SK-N-SH treated with all-trans-retinoic acid at 6 μM for 48 hours (cell line): Measurements from ENCODE around the gene RHOC.

Source experiments
- ATAC-seq: fragments of 200-7000 bp; cut with Tn5 transposase; 3 replicates; pipeline ENCODE4 v1.9.1; 2020; ENCODE audit warnings: mild to moderate bottlenecking, moderate library complexity
- ARNTL ChIP-seq: fragments of 450-650 bp; formaldehyde crosslinking; IDR thresholded peaks from 2 replicates; pipeline ENCODE4 v1.5.0; 2020; ENCODE audit warnings: low read depth, mild to moderate bottlenecking, moderate library complexity, borderline replicate concordance
- BACH2 ChIP-seq: fragments of 250-450 bp; sonication (Bioruptor Pico); IDR thresholded peaks from 2 replicates; pipeline ENCODE4 v1.9.0; 2021; ENCODE audit warnings: mild to moderate bottlenecking, borderline replicate concordance
- CSDC2 ChIP-seq: fragments of 250-450 bp; sonication (Bioruptor Pico); IDR thresholded peaks from 2 replicates; pipeline ENCODE4 v1.5.0; 2020; ENCODE audit warnings: mild to moderate bottlenecking, moderate library complexity
- ESRRG ChIP-seq: fragments of 250-450 bp; sonication (Bioruptor Pico); IDR thresholded peaks from 2 replicates; pipeline ENCODE4 v1.6.1; 2021; ENCODE audit warnings: mild to moderate bottlenecking
- GLIS3 ChIP-seq: fragments of 250-450 bp; sonication (Bioruptor Pico); IDR thresholded peaks from 2 replicates; pipeline ENCODE4 v1.5.0; 2020; ENCODE audit warnings: mild to moderate bottlenecking, moderate library complexity
- ISL1 ChIP-seq: fragments of 250-450 bp; sonication (Bioruptor Pico); IDR thresholded peaks from 2 replicates; pipeline ENCODE4 v2.1.2; 2022; ENCODE audit warnings: mild to moderate bottlenecking, moderate library complexity
- OSR1 ChIP-seq: fragments of 250-450 bp; sonication (Bioruptor Pico); IDR thresholded peaks from 2 replicates; pipeline ENCODE4 v1.8.0; 2022; ENCODE audit warnings: moderate library complexity, mild to moderate bottlenecking, inconsistent platforms
- POU6F1 ChIP-seq: fragments of 250-450 bp; sonication (Bioruptor Pico); IDR thresholded peaks from 2 replicates; pipeline ENCODE4 v1.8.0; 2021; ENCODE audit warnings: low read depth, mild to moderate bottlenecking, moderate library complexity, borderline replicate concordance
- PPARA ChIP-seq: fragments of 250-450 bp; sonication (Bioruptor Pico); IDR thresholded peaks from 2 replicates; pipeline ENCODE4 v1.5.0; 2020; ENCODE audit warnings: mild to moderate bottlenecking, borderline replicate concordance
- RARB ChIP-seq: fragments of 250-450 bp; sonication (Bioruptor Pico); IDR thresholded peaks from 2 replicates; pipeline ENCODE4 v1.8.0; 2021; ENCODE audit warnings: mild to moderate bottlenecking, moderate library complexity
- SNAI2 ChIP-seq: fragments of 250-450 bp; sonication (Bioruptor Pico); IDR thresholded peaks from 2 replicates; pipeline ENCODE4 v1.5.0; 2020; ENCODE audit warnings: mild to moderate bottlenecking, moderate library complexity
- TCF4 ChIP-seq: fragments of 250-450 bp; sonication (Bioruptor Pico); IDR thresholded peaks from 2 replicates; pipeline ENCODE4 v1.8.0; 2021; ENCODE audit warnings: mild to moderate bottlenecking, moderate library complexity, borderline replicate concordance
- TOX ChIP-seq: fragments of 250-450 bp; sonication (Bioruptor Pico); IDR thresholded peaks from 2 replicates; pipeline ENCODE4 v1.8.0; 2021; ENCODE audit warnings: mild to moderate bottlenecking, moderate library complexity, borderline replicate concordance
- ZC3H10 ChIP-seq: fragments of 250-450 bp; sonication (Bioruptor Pico); IDR thresholded peaks from 2 replicates; pipeline ENCODE4 v1.5.1; 2021; ENCODE audit warnings: mild to moderate bottlenecking, moderate library complexity
- ZFP3 ChIP-seq: fragments of 250-450 bp; sonication (Bioruptor Pico); IDR thresholded peaks from 2 replicates; pipeline ENCODE4 v1.5.0; 2020; ENCODE audit warnings: mild to moderate bottlenecking, moderate library complexity
- ZFP30 ChIP-seq: fragments of 450-650 bp; formaldehyde crosslinking; IDR thresholded peaks from 2 replicates; pipeline ENCODE4 v1.5.0; 2022; ENCODE audit warnings: mild to moderate bottlenecking, moderate library complexity
- ZNF565 ChIP-seq: fragments of 450-650 bp; formaldehyde crosslinking; conservative IDR thresholded peaks from 2 replicates; pipeline ENCODE4 v1.5.0; 2020; ENCODE audit warnings: low read depth, mild to moderate bottlenecking, moderate library complexity
- ZNF70 ChIP-seq: fragments of 450-650 bp; formaldehyde crosslinking; IDR thresholded peaks from 2 replicates; pipeline ENCODE4 v1.5.0; 2020; ENCODE audit warnings: mild to moderate bottlenecking, moderate library complexity
- ZNF8 ChIP-seq: fragments of 450-650 bp; formaldehyde crosslinking; IDR thresholded peaks from 2 replicates; pipeline ENCODE4 v1.5.0; 2020; ENCODE audit warnings: mild to moderate bottlenecking, moderate library complexity
- TF ChIP-seq, protein P1 (sequence below): fragments of 250-450 bp; sonication (Bioruptor Pico); IDR thresholded peaks from 2 replicates; pipeline ENCODE4 v1.8.0; 2020; ENCODE audit warnings: mild to moderate bottlenecking, moderate library complexity, borderline replicate concordance
- TF ChIP-seq, protein P2 (sequence below): fragments of 250-450 bp; sonication (Bioruptor Pico); IDR thresholded peaks from 2 replicates; pipeline ENCODE4 v1.5.1; 2021; ENCODE audit warnings: mild to moderate bottlenecking, moderate library complexity
- TF ChIP-seq, protein P3 (sequence below): fragments of 250-450 bp; sonication (Bioruptor Pico); IDR thresholded peaks from 2 replicates; pipeline ENCODE4 v1.5.0; 2020; ENCODE audit warnings: mild to moderate bottlenecking, moderate library complexity
- TF ChIP-seq, protein P4 (sequence below): fragments of 250-450 bp; sonication (Bioruptor Pico); IDR thresholded peaks from 2 replicates; pipeline ENCODE4 v1.5.1; 2020; ENCODE audit warnings: low read depth, mild to moderate bottlenecking, moderate library complexity

The RHOC gene

GRCh38 chr1:112685913-112686312 is 21.0 kb downstream of the RHOC start:
- ATAC-seq: no peak
- TF ChIP-seq ISL1: no peak
- TF ChIP-seq ZNF70 (CRISPR knock-in tag): no peak
- no peak for TF ChIP-seq TCF4 (CRISPR knock-in tag)
- TF ChIP-seq ZNF8 (CRISPR knock-in tag): no peak
- TF ChIP-seq TOX: no peak
- no peak for TF ChIP-seq PPARA (CRISPR knock-in tag)
- no peak for TF ChIP-seq ZNF565
- TF ChIP-seq ARNTL (CRISPR knock-in tag): no peak
- TF ChIP-seq CSDC2 (CRISPR knock-in tag): no peak
- TF ChIP-seq, protein P1, sequence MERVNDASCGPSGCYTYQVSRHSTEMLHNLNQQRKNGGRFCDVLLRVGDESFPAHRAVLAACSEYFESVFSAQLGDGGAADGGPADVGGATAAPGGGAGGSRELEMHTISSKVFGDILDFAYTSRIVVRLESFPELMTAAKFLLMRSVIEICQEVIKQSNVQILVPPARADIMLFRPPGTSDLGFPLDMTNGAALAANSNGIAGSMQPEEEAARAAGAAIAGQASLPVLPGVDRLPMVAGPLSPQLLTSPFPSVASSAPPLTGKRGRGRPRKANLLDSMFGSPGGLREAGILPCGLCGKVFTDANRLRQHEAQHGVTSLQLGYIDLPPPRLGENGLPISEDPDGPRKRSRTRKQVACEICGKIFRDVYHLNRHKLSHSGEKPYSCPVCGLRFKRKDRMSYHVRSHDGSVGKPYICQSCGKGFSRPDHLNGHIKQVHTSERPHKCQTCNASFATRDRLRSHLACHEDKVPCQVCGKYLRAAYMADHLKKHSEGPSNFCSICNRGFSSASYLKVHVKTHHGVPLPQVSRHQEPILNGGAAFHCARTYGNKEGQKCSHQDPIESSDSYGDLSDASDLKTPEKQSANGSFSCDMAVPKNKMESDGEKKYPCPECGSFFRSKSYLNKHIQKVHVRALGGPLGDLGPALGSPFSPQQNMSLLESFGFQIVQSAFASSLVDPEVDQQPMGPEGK (CRISPR knock-in tag): no peak
- TF ChIP-seq BACH2 (CRISPR knock-in tag): no peak
- TF ChIP-seq SNAI2: no peak

GRCh38 chr1:112678605-112679004 is 28.3 kb downstream of the RHOC start:
- no peak for ATAC-seq
- TF ChIP-seq, protein P2, sequence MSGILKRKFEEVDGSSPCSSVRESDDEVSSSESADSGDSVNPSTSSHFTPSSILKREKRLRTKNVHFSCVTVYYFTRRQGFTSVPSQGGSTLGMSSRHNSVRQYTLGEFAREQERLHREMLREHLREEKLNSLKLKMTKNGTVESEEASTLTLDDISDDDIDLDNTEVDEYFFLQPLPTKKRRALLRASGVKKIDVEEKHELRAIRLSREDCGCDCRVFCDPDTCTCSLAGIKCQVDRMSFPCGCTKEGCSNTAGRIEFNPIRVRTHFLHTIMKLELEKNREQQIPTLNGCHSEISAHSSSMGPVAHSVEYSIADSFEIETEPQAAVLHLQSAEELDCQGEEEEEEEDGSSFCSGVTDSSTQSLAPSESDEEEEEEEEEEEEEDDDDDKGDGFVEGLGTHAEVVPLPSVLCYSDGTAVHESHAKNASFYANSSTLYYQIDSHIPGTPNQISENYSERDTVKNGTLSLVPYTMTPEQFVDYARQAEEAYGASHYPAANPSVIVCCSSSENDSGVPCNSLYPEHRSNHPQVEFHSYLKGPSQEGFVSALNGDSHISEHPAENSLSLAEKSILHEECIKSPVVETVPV: no peak
- TF ChIP-seq, protein P1 (CRISPR knock-in tag): no peak
- TF ChIP-seq ZNF70 (CRISPR knock-in tag): no peak
- TF ChIP-seq ZC3H10 (CRISPR knock-in tag): no peak
- TF ChIP-seq OSR1 (CRISPR knock-in tag): no peak
- no peak for TF ChIP-seq ZNF8 (CRISPR knock-in tag)
- TF ChIP-seq TOX: no peak
- TF ChIP-seq, protein P3, sequence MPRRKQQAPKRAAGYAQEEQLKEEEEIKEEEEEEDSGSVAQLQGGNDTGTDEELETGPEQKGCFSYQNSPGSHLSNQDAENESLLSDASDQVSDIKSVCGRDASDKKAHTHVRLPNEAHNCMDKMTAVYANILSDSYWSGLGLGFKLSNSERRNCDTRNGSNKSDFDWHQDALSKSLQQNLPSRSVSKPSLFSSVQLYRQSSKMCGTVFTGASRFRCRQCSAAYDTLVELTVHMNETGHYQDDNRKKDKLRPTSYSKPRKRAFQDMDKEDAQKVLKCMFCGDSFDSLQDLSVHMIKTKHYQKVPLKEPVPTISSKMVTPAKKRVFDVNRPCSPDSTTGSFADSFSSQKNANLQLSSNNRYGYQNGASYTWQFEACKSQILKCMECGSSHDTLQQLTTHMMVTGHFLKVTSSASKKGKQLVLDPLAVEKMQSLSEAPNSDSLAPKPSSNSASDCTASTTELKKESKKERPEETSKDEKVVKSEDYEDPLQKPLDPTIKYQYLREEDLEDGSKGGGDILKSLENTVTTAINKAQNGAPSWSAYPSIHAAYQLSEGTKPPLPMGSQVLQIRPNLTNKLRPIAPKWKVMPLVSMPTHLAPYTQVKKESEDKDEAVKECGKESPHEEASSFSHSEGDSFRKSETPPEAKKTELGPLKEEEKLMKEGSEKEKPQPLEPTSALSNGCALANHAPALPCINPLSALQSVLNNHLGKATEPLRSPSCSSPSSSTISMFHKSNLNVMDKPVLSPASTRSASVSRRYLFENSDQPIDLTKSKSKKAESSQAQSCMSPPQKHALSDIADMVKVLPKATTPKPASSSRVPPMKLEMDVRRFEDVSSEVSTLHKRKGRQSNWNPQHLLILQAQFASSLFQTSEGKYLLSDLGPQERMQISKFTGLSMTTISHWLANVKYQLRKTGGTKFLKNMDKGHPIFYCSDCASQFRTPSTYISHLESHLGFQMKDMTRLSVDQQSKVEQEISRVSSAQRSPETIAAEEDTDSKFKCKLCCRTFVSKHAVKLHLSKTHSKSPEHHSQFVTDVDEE (CRISPR knock-in tag): no peak
- no peak for TF ChIP-seq POU6F1 (CRISPR knock-in tag)
- no peak for TF ChIP-seq ZFP30
- no peak for TF ChIP-seq TCF4 (CRISPR knock-in tag)
- no peak for TF ChIP-seq CSDC2 (CRISPR knock-in tag)
- TF ChIP-seq BACH2 (CRISPR knock-in tag): no peak
- TF ChIP-seq ESRRG: no peak
- TF ChIP-seq GLIS3 (CRISPR knock-in tag): no peak
- TF ChIP-seq ZNF565: no peak
- no peak for TF ChIP-seq ZFP3 (CRISPR knock-in tag)
- no peak for TF ChIP-seq PPARA (CRISPR knock-in tag)
- no peak for TF ChIP-seq RARB

- ATAC-seq: no peak
- no peak for TF ChIP-seq PPARA (CRISPR knock-in tag)
- TF ChIP-seq ZFP3 (CRISPR knock-in tag): no peak
- no peak for TF ChIP-seq SNAI2
- TF ChIP-seq, protein P4, sequence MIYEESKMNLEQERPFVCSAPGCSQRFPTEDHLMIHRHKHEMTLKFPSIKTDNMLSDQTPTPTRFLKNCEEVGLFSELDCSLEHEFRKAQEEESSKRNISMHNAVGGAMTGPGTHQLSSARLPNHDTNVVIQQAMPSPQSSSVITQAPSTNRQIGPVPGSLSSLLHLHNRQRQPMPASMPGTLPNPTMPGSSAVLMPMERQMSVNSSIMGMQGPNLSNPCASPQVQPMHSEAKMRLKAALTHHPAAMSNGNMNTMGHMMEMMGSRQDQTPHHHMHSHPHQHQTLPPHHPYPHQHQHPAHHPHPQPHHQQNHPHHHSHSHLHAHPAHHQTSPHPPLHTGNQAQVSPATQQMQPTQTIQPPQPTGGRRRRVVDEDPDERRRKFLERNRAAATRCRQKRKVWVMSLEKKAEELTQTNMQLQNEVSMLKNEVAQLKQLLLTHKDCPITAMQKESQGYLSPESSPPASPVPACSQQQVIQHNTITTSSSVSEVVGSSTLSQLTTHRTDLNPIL: no peak
- TF ChIP-seq, protein P1 (CRISPR knock-in tag): no peak
- TF ChIP-seq ISL1: no peak
- TF ChIP-seq TCF4 (CRISPR knock-in tag): no peak
- TF ChIP-seq, protein P2: no peak
- TF ChIP-seq OSR1 (CRISPR knock-in tag): no peak
- no peak for TF ChIP-seq ZNF70 (CRISPR knock-in tag)
- no peak for TF ChIP-seq ZNF565
- TF ChIP-seq TOX: no peak
- TF ChIP-seq RARB: no peak
- no peak for TF ChIP-seq ZNF8 (CRISPR knock-in tag)
Measured at GRCh38 chr1:112677501-112677900, 29.4 kb downstream of the RHOC start.
